Breast epithelium (tissue), 3 donors: Measurements from ENCODE around the gene DENND6A.

Experiments
- CTCF ChIP-seq, 3 donors: fragments of 450-650 bp; IDR thresholded peaks; one replicate each; pipeline ENCODE4 v1.5.1; 2016 to 2017; ENCODE audit warnings: antibody characterized with exemption in 3 of 3, mild to moderate bottlenecking in 3 of 3, moderate library complexity in 3 of 3
- POLR2AphosphoS5 ChIP-seq, 3 donors: sonication (generic); formaldehyde crosslinking; IDR thresholded peaks; one replicate each; pipeline ENCODE4 v1.6.1; 2017; ENCODE audit warnings: antibody characterized with exemption in 3 of 3

GRCh38 chr3:57729334-57730045 lies 36.6 kb upstream of the DENND6A start:
- TF ChIP-seq POLR2AphosphoS5 (IDR thresholded peaks at IDR 0.05) (no peak), CTCF (IDR thresholded peaks at IDR 0.05) (no peak)
